ENCODE measurements around the gene MAGEA2.
"Not testable (repeated sequence)": the region's sequence is repeated elsewhere in the genome, so short reads cannot be mapped to it uniquely, and the experiment has no call there.

Gene MAGEA2, protein sequence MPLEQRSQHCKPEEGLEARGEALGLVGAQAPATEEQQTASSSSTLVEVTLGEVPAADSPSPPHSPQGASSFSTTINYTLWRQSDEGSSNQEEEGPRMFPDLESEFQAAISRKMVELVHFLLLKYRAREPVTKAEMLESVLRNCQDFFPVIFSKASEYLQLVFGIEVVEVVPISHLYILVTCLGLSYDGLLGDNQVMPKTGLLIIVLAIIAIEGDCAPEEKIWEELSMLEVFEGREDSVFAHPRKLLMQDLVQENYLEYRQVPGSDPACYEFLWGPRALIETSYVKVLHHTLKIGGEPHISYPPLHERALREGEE

DNA sequence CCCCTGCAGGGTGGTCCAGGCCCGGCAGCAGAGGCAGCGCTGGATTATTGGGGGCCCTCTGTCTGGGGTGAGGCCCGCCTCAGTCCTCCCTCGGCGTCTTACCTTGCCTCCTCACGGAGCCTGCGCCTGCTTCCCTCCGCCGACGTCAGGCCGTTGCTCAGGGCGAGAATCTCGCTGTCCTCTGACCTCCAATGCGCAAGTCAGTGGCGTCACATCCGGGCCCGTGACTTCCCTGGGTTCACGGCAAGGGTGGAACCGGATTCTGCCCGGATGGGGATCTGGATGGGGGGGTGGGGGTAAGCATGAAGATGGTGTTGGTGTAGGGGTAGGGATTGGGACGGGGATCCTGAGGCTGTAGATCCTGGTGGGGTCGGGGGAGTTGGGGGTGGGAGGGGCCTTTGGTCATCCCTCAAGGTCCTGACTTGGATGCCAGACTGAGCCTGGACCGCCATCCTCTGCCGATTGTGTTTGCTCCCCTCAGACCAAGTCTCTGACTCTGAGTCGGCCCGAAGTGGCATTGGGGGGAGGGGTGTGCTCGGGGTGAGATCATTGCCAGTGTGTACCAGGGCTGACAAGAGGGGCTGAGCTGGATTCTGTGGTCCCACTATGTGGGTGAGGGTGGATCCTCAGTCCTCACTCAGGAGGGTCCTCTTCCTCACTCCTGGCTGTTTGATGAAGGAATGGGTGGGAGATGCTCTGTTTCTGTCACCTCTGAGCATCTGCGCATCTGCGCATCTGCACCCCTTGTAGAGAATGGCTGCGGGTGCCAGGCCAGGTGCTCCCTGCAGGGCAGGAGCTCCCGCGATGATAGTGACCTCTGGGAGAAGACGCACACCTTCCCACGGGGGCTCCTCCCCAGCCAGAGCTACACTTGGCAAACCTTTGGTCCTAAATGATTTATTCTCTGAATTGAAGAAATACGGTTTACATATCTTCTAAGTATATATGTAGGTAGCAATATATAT lies at the start of gene MAGEA2:
Gene MAGEA2, minus strand, starts transcription at position 157 of the 965 bp plus-strand sequence. CDS start 2,479 bp downstream, outside the sequence.
- not testable (repeated sequence) for H3K27me3 ChIP-seq (ENCODE audit: control insufficient read depth, insufficient read depth, low read length); H3K4me3 ChIP-seq (ENCODE audit: low read length); H3K4me1 ChIP-seq (ENCODE audit: control insufficient read depth, insufficient read depth, low read length); H3K36me3 ChIP-seq (ENCODE audit: control insufficient read depth, insufficient read depth, low read length); H3K27ac ChIP-seq (ENCODE audit: low read depth, low read length); H3K9ac ChIP-seq (ENCODE audit: low read length)

- H3K4me1 ChIP-seq (ENCODE audit: control insufficient read depth, insufficient read depth, low read length): no peaks in the 10 kb centered on the region
- no peak overlapping the region for H3K4me3 ChIP-seq (ENCODE audit: low read length)
- no peaks in the 10 kb centered on the region for H3K36me3 ChIP-seq (ENCODE audit: control insufficient read depth, insufficient read depth, low read length)
- no peak overlapping the region for H3K27ac ChIP-seq (ENCODE audit: low read depth, low read length)
- H3K27me3 ChIP-seq (ENCODE audit: control insufficient read depth, insufficient read depth, low read length): no peaks in the 10 kb centered on the region
- H3K9ac ChIP-seq (ENCODE audit: low read length): no peak overlapping the region
Measured at GRCh38 chrX:152798945-152799344, 45.3 kb upstream of the MAGEA2 start.

DNA sequence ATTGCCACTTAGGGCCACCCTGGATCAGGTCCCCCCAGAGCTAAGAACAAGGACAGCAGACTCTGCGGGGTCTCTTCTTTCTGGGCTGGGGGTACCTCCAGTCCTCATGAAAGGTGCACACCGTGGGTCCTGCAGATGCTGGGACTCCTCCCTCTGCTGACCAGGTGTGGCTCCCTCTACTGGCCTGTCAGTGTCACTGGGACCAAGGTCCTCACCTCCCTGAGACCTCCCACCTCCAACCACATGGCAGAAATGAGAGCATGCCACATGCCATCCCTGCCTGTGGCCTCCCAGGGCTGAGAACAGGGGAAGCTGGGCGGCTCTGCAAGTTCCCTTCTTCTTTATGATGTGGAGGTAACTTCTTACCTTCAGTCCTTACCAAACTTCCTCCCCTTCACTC lies 33.4 kb upstream of the MAGEA2 start:
- H3K4me1 ChIP-seq (ENCODE audit: control insufficient read depth, insufficient read depth, low read length); H3K4me3 ChIP-seq (ENCODE audit: low read length); H3K27ac ChIP-seq (ENCODE audit: low read depth, low read length); H3K36me3 ChIP-seq (ENCODE audit: control insufficient read depth, insufficient read depth, low read length); H3K9ac ChIP-seq (ENCODE audit: low read length); H3K27me3 ChIP-seq (ENCODE audit: control insufficient read depth, insufficient read depth, low read length): not testable (repeated sequence)

DNA sequence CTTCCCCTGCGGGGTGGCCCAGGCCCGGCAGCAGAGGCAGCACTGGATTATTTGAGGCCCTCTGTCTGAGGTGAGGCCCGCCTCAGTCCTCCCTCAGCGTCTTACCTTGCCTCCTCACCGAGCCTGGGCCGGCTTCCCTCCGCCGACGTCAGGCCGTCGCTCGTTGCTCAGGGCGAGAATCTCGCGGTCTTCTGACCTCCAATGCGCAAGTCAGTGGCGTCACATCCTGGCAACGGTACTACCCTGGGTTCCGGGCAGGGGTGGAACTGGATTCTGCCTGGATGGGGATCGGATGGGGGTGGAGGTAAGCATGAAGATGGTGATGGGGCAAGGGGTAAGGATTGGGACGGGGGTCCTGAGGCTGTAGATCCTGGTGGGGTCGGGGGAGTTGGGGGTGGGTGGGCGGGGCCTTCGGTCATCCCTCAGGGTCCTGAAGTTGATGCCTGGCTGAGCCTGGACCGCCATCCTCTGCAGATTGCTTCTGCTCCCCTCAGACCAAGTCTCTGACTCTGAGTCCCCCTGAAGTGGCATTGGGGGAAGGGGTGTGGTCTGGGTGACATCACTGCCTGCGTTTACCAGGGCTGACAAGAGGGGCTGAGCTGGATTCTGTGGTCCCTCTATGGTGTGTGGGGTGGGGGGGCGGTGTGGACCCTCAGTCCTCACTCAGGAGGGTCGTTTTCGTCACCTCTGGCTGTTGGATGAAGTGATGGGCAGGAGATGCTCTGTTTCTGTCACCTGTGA lies 16.1 kb upstream of the MAGEA2 start, which contains the start of gene MAGEA6:
Gene MAGEA6, minus strand, starts transcription at position 141 of the 741 bp plus-strand sequence. CDS start 2,039 bp downstream, outside the sequence.
- not testable (repeated sequence) for H3K27me3 ChIP-seq (ENCODE audit: control insufficient read depth, insufficient read depth, low read length); H3K36me3 ChIP-seq (ENCODE audit: control insufficient read depth, insufficient read depth, low read length); H3K27ac ChIP-seq (ENCODE audit: low read depth, low read length); H3K4me1 ChIP-seq (ENCODE audit: control insufficient read depth, insufficient read depth, low read length); H3K4me3 ChIP-seq (ENCODE audit: low read length); H3K9ac ChIP-seq (ENCODE audit: low read length)

DNA sequence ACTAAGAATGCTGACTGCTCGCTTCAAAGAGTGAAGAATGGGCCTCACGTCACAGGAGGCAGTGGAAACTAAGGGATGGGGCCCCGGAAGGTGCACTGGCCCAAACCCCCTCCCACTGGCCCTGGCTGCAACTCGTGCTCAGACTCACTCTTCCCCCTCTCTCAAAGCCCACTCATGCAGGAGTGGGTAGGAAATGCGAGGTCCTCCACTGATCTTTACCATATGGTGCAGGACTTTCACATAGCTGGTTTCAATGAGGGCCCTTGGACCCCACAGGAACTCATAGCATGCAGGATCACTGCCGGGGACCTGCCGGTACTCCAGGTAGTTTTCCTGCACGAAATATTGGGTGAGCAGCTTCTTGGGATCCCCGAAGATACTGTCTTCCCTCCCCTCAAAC lies 12.9 kb upstream of the MAGEA2 start:
- H3K4me1 ChIP-seq (ENCODE audit: control insufficient read depth, insufficient read depth, low read length); H3K4me3 ChIP-seq (ENCODE audit: low read length); H3K36me3 ChIP-seq (ENCODE audit: control insufficient read depth, insufficient read depth, low read length); H3K27me3 ChIP-seq (ENCODE audit: control insufficient read depth, insufficient read depth, low read length); H3K9ac ChIP-seq (ENCODE audit: low read length); H3K27ac ChIP-seq (ENCODE audit: low read depth, low read length): not testable (repeated sequence)

GRCh38 chrX:152761582-152761981 lies 7.9 kb upstream of the MAGEA2 start:
- H3K27ac ChIP-seq (ENCODE audit: low read depth, low read length); H3K4me3 ChIP-seq (ENCODE audit: low read length); H3K27me3 ChIP-seq (ENCODE audit: control insufficient read depth, insufficient read depth, low read length); H3K4me1 ChIP-seq (ENCODE audit: control insufficient read depth, insufficient read depth, low read length); H3K9ac ChIP-seq (ENCODE audit: low read length); H3K36me3 ChIP-seq (ENCODE audit: control insufficient read depth, insufficient read depth, low read length): not testable (repeated sequence)

GRCh38 chrX:152759544-152759943 lies 5.9 kb upstream of the MAGEA2 start:
- not testable (repeated sequence) for H3K27ac ChIP-seq (ENCODE audit: low read depth, low read length); H3K9ac ChIP-seq (ENCODE audit: low read length); H3K4me1 ChIP-seq (ENCODE audit: control insufficient read depth, insufficient read depth, low read length); H3K36me3 ChIP-seq (ENCODE audit: control insufficient read depth, insufficient read depth, low read length); H3K27me3 ChIP-seq (ENCODE audit: control insufficient read depth, insufficient read depth, low read length); H3K4me3 ChIP-seq (ENCODE audit: low read length)

- not testable (repeated sequence) for H3K27ac ChIP-seq (ENCODE audit: low read depth, low read length); H3K36me3 ChIP-seq (ENCODE audit: control insufficient read depth, insufficient read depth, low read length); H3K9ac ChIP-seq (ENCODE audit: low read length); H3K4me1 ChIP-seq (ENCODE audit: control insufficient read depth, insufficient read depth, low read length); H3K4me3 ChIP-seq (ENCODE audit: low read length); H3K27me3 ChIP-seq (ENCODE audit: control insufficient read depth, insufficient read depth, low read length)
Measured at GRCh38 chrX:152758918-152759317, 5.3 kb upstream of the MAGEA2 start, which contains the start of gene CSAG3. Gene CSAG3 (plus strand): TSS chrX:152759218.

DNA sequence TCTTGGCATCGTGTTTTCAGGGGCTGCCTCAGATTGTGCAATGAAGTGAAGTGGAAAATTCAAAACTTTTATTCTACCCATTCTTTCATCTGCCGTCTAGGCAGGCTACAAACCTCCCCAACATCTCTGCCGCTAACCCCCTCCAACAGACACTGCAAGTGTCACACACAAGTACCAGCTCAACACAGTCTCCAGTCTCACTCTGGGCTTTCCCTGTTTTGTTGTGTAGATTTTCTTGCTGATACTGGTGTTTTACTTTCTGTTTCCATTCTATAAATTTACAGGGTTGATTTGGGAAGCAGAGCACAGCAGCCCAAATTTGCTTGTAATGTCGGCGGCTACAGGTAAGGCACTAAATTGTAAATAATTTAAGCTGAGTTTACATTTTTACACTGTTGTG lies 1.2 kb upstream of the MAGEA2 start:
- not testable (repeated sequence) for H3K27ac ChIP-seq (ENCODE audit: low read depth, low read length); H3K27me3 ChIP-seq (ENCODE audit: control insufficient read depth, insufficient read depth, low read length); H3K9ac ChIP-seq (ENCODE audit: low read length); H3K4me1 ChIP-seq (ENCODE audit: control insufficient read depth, insufficient read depth, low read length); H3K36me3 ChIP-seq (ENCODE audit: control insufficient read depth, insufficient read depth, low read length); H3K4me3 ChIP-seq (ENCODE audit: low read length)

DNA sequence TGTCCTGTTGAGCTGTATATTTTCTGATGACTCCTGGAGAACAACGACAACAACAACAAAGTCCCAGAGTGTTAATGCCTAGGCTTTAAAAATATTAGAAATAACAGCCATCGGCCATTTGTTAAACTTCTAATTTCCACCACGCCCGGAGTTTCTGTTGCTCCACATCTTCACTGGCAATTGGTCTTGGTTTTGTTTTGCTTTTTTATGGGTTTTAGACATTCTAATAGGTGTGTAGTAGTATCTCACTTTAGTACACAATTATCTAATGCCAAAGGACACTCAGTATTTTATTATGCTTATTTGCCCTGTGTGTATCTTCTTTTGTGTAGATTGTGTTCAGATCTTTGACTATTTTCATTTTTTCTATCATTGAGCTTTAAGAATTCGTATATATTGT lies 15.1 kb downstream of the MAGEA2 start:
- Histone ChIP-seq H3K27ac (ENCODE audit: low read depth, low read length) (no peak overlapping the region), H3K4me3 (ENCODE audit: low read length) (no peak overlapping the region)

GRCh38 chrX:152736528-152736927 lies 17.1 kb downstream of the MAGEA2 start:
- H3K27ac ChIP-seq (ENCODE audit: low read depth, low read length); H3K27me3 ChIP-seq (ENCODE audit: control insufficient read depth, insufficient read depth, low read length); H3K4me1 ChIP-seq (ENCODE audit: control insufficient read depth, insufficient read depth, low read length); H3K4me3 ChIP-seq (ENCODE audit: low read length); H3K9ac ChIP-seq (ENCODE audit: low read length); H3K36me3 ChIP-seq (ENCODE audit: control insufficient read depth, insufficient read depth, low read length): not testable (repeated sequence)

More for the DNA sequence above, 15.1 kb downstream of the MAGEA2 start:
- H3K9ac ChIP-seq (ENCODE audit: low read length): no peak overlapping the region
- no peaks in the 10 kb centered on the region for H3K36me3 ChIP-seq (ENCODE audit: control insufficient read depth, insufficient read depth, low read length)
- H3K27me3 ChIP-seq (ENCODE audit: control insufficient read depth, insufficient read depth, low read length): no peaks in the 10 kb centered on the region
- no peaks in the 10 kb centered on the region for H3K4me1 ChIP-seq (ENCODE audit: control insufficient read depth, insufficient read depth, low read length)

DNA sequence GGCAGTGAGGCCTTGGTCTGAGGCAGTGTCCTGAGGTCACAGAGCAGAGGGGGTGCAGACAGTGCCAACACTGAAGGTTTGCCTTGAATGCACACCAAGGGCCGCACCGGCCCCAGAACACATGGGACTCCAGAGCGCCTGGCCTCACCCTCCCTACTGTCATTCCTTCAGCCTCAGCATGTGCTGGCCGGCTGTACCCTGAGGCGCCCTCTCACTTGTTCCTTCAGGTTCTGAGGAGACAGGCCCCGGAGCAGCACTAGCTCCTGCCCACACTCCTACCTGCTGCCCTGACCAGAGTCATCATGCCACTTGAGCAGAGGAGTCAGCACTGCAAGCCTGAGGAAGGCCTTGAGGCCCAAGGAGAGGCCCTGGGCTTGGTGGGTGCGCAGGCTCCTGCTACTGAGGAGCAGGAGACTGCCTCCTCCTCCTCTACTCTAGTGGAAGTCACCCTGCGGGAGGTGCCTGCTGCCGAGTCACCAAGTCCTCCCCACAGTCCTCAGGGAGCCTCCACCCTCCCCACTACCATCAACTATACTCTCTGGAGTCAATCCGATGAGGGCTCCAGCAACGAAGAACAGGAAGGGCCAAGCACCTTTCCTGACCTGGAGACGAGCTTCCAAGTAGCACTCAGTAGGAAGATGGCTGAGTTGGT lies 17.7 kb downstream of the MAGEA2 start:
- Histone ChIP-seq H3K4me1 (ENCODE audit: control insufficient read depth, insufficient read depth, low read length) (no peaks in the 10 kb centered on the region), H3K9ac (ENCODE audit: low read length) (no peak overlapping the region)

More for the DNA sequence above, 17.7 kb downstream of the MAGEA2 start:
- no peaks in the 10 kb centered on the region for H3K36me3 ChIP-seq (ENCODE audit: control insufficient read depth, insufficient read depth, low read length)
- H3K27me3 ChIP-seq (ENCODE audit: control insufficient read depth, insufficient read depth, low read length): no peaks in the 10 kb centered on the region
- no peak overlapping the region for H3K4me3 ChIP-seq (ENCODE audit: low read length)
- H3K27ac ChIP-seq (ENCODE audit: low read depth, low read length): no peak overlapping the region

Data from rectal smooth muscle tissue (tissue), 1 donor.